Fibroblast of pulmonary artery (primary cell): ENCODE measurements around the gene DDX60.

ENCODE experiments used
- DNase-seq: peaks from one replicate; pipeline ENCODE4 v3.0.0-alpha.2; 2010; ENCODE audit warnings: low read depth
- H3K4me3 ChIP-seq: replicated peaks from 2 replicates; pipeline ENCODE4 v1.5.1; 2011; ENCODE audit warnings: low read depth, mild to moderate bottlenecking, control low read depth, low read length, moderate library complexity
- TF ChIP-seq, protein P1 (sequence below): IDR thresholded peaks from 2 replicates; pipeline ENCODE4 v1.5.1; 2011; ENCODE audit warnings: mild to moderate bottlenecking, control low read depth, low read length, inconsistent platforms; ENCODE audit errors: missing control alignments

DDX60 gene, protein sequence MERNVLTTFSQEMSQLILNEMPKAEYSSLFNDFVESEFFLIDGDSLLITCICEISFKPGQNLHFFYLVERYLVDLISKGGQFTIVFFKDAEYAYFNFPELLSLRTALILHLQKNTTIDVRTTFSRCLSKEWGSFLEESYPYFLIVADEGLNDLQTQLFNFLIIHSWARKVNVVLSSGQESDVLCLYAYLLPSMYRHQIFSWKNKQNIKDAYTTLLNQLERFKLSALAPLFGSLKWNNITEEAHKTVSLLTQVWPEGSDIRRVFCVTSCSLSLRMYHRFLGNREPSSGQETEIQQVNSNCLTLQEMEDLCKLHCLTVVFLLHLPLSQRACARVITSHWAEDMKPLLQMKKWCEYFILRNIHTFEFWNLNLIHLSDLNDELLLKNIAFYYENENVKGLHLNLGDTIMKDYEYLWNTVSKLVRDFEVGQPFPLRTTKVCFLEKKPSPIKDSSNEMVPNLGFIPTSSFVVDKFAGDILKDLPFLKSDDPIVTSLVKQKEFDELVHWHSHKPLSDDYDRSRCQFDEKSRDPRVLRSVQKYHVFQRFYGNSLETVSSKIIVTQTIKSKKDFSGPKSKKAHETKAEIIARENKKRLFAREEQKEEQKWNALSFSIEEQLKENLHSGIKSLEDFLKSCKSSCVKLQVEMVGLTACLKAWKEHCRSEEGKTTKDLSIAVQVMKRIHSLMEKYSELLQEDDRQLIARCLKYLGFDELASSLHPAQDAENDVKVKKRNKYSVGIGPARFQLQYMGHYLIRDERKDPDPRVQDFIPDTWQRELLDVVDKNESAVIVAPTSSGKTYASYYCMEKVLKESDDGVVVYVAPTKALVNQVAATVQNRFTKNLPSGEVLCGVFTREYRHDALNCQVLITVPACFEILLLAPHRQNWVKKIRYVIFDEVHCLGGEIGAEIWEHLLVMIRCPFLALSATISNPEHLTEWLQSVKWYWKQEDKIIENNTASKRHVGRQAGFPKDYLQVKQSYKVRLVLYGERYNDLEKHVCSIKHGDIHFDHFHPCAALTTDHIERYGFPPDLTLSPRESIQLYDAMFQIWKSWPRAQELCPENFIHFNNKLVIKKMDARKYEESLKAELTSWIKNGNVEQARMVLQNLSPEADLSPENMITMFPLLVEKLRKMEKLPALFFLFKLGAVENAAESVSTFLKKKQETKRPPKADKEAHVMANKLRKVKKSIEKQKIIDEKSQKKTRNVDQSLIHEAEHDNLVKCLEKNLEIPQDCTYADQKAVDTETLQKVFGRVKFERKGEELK (N-terminal part only)

DNA sequence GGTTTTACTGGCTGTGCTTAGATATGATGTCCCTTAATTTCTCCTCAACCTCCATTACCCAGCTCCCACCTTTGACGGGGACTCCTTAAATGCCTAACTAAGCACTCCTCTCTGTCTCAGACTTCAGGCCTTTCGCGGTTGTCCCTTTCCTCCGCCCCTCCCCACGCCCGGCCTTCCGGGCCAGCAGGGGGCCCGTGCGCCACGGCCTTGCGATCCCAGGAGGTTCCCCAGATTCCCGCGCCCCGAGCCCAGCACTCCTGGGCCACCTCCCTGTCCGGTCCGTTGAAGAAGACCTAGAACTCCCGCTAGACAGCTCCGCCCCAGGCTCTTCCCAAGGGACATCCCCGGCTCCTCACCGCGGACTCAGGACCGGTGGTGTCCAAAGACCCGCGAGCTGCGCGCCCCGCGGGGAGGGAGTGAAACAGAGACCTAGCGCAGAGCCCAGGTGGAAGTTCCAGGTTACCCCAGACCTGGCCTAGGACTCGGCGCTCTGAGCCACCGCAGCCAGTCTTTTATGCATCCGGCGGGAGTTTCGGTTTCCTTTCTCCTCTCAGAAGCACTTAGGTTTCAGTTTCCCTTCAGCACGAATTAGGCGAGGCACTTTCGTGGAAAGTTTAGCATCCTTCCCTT lies at the start of gene DDX60:
Gene DDX60, minus strand, starts transcription at position 487 of the 630 bp plus-strand sequence. CDS start 7,493 bp downstream, outside the sequence.
- DNase-seq = peak; percentile 79
- peak within 1 kb of the TSS; percentile 92 for H3K4me3 ChIP-seq
- TF ChIP-seq, protein P1, sequence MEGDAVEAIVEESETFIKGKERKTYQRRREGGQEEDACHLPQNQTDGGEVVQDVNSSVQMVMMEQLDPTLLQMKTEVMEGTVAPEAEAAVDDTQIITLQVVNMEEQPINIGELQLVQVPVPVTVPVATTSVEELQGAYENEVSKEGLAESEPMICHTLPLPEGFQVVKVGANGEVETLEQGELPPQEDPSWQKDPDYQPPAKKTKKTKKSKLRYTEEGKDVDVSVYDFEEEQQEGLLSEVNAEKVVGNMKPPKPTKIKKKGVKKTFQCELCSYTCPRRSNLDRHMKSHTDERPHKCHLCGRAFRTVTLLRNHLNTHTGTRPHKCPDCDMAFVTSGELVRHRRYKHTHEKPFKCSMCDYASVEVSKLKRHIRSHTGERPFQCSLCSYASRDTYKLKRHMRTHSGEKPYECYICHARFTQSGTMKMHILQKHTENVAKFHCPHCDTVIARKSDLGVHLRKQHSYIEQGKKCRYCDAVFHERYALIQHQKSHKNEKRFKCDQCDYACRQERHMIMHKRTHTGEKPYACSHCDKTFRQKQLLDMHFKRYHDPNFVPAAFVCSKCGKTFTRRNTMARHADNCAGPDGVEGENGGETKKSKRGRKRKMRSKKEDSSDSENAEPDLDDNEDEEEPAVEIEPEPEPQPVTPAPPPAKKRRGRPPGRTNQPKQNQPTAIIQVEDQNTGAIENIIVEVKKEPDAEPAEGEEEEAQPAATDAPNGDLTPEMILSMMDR = peak; percentile 48

DNA sequence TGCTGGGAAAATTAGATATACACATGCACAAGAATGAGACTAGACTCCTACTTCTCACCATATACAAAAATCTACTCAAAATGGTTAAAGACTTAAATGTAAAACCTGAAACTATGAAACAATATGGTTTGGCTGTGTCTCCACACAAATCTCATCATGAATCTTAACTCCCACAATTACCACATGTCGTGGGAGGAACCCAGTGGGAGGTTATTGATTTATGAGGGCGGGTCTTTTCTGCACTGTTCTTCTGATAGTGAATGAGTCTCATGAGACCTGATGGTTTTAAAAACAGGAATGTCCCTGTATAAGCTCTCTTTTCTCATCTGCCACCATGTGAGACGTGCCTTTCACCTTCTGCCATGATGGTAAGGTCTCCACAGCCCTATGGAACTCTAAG lies 48.5 kb upstream of the DDX60 start:
- TF ChIP-seq, protein P1 = no peak
- no peak overlapping the region for H3K4me3 ChIP-seq
- no peak for DNase-seq

DNA sequence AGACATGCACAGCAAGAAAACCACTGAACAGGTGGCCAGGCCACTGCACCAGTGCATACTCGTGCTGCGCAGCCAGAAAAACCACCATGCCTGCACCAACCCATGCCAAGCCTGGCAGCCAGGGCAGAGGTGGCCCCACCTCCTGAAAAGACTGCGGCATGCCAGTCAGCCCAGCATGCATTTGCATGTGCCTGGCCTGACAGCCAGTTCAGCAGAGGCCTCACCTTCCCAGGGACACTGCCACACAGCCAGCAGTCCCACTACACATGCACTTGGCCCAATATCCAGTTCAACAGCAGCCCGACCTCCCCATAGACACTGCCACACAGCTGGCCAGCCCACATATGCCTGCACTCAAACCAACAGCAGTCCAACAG lies 43.5 kb upstream of the DDX60 start:
- H3K4me3 ChIP-seq = no peak overlapping the region
- DNase-seq = no peak
- TF ChIP-seq, protein P1 = no peak

DNA sequence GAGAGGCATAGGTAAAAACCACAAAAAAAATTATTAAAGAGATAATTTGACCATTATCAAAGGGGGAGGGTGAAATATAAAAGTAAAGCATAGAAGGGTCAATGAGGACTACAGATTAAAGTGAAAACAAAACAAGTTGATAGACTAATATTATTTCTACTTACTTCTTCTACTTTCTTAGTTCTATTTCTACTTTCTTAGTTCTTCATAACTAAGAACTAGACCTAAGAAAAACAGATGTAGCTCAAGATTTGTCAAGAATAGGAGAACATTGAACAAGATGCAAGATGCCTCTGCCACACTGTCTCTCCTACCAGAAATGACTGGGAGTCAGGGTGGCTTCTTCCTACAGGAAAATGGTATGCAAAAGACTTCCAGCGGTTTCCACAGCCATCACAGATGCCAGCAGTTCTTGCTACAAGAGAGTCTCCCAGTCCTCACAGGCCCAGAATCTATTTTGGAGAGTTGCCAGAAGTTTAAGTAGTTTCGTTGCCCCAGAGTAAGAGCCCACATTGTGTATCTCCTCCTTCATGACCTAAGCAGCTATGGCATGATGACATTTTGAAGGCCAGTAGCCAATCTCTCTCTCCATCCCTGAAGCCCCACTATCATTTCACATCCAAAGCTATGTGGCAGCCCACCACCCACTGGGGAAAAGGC lies 42.9 kb upstream of the DDX60 start:
- H3K4me3 ChIP-seq = no peak overlapping the region
- TF ChIP-seq, protein P1 = no peak
- DNase-seq = no peak

DNA sequence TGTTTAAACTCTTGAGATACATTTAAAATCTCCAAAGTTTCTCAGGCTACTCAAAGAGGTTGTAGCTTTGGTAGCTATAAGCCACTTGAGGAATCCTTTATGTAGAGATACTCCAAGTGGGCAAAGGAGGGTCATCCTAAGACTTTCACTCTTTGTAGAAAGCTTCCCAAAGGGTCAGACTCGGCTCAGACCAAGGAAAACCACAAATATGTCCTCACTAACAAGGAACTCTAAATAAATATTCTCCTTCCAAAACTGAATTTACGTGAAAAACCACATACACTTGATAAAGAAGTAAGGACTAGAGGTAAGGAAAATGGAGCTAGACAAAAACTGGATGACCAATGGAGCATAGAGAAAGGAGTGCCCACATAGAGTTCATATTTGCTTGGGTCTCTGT lies 41.7 kb upstream of the DDX60 start:
- H3K4me3 ChIP-seq = no peak overlapping the region

More for the DNA sequence above, 41.7 kb upstream of the DDX60 start:
- no peak for DNase-seq
- TF ChIP-seq, protein P1 = no peak
